Measurements from ENCODE around the gene HCN2.
A peak's percentile ranks its signal among the peaks of the same experiment; 100 is the strongest.
"Not testable (repeated sequence)": the region's sequence is repeated elsewhere in the genome, so short reads cannot be mapped to it uniquely, and the experiment has no call there.

Gene HCN2

GRCh38 chr19:616747-617526, 27.3 kb downstream of the HCN2 start:
- H3K36me3 ChIP-seq, result peaks cover 36 to 64% (median 48%) of the 10 kb centered on the region in 11 experiments
- no peaks in the 10 kb centered on the region for H3K27me3 ChIP-seq
- peaks cover 0 to 53% (median 7%) of the 10 kb centered on the region in 11 experiments; a peak in 10 of 22 replicates for H4K20me1 ChIP-seq
- peaks cover 3 to 15% (median 12%) of the 10 kb centered on the region in 10 experiments; a peak in 19 of 20 replicates for H3K4me1 ChIP-seq
- H3K4me3 ChIP-seq, result no peak overlapping the region
- H3K27ac ChIP-seq, result no peak overlapping the region
- TF ChIP-seq Cebpa-rat (IDR thresholded peaks at IDR 0.05), result no peak
- no peak overlapping the region for H3K9ac ChIP-seq
- no peak overlapping the region for H3K4me2 ChIP-seq
- no peaks in the 10 kb centered on the region for H3K9me3 ChIP-seq (replicated peaks in 1 of 11)

- TF ChIP-seq Cebpa-rat (IDR thresholded peaks at IDR 0.05), result no peak
- H3K4me2 ChIP-seq, result no peak overlapping the region
- H3K36me3 ChIP-seq, result peaks cover 44 to 71% (median 56%) of the 10 kb centered on the region in 11 experiments
- no peaks in the 10 kb centered on the region for H3K9me3 ChIP-seq (replicated peaks in 1 of 11)
- H3K9ac ChIP-seq, result no peak overlapping the region
- H3K27ac ChIP-seq, result no peak overlapping the region
- peaks cover 0 to 61% (median 7%) of the 10 kb centered on the region in 11 experiments; a peak in 14 of 22 replicates for H4K20me1 ChIP-seq
- peaks cover 0 to 15% (median 7%) of the 10 kb centered on the region in 10 experiments; a peak in 14 of 20 replicates for H3K4me1 ChIP-seq
- H3K4me3 ChIP-seq, result no peak overlapping the region
- no peaks in the 10 kb centered on the region for H3K27me3 ChIP-seq
Measured at GRCh38 chr19:617551-618246, 28.0 kb downstream of the HCN2 start.

GRCh38 chr19:618247-618619, 28.6 kb downstream of the HCN2 start:
- H3K27ac ChIP-seq, result no peak overlapping the region
- H3K9ac ChIP-seq, result no peak overlapping the region
- H3K36me3 ChIP-seq, result peaks cover 49 to 71% (median 60%) of the 10 kb centered on the region in 11 experiments
- peaks cover 0 to 15% (median 7%) of the 10 kb centered on the region in 10 experiments; a peak in 15 of 20 replicates for H3K4me1 ChIP-seq
- TF ChIP-seq Cebpa-rat (IDR thresholded peaks at IDR 0.05), result no peak
- H3K4me2 ChIP-seq, result no peak overlapping the region
- no peaks in the 10 kb centered on the region for H3K27me3 ChIP-seq
- peaks cover 0 to 66% (median 12%) of the 10 kb centered on the region in 11 experiments; a peak in 18 of 22 replicates for H4K20me1 ChIP-seq
- no peaks in the 10 kb centered on the region for H3K9me3 ChIP-seq (replicated peaks in 1 of 11)
- H3K4me3 ChIP-seq, result no peak overlapping the region

- Histone ChIP-seq H3K27ac (no peak overlapping the region), H3K9me3 (replicated peaks in 1 of 11) (no peaks in the 10 kb centered on the region), H3K4me3 (no peak overlapping the region), H3K36me3 (peaks cover 54 to 73% (median 64%) of the 10 kb centered on the region in 11 experiments), H3K4me2 (no peak overlapping the region), H3K4me1 (peaks cover 4 to 20% (median 13%) of the 10 kb centered on the region in 10 experiments), H4K20me1 (peaks cover 0 to 72% (median 17%) of the 10 kb centered on the region in 11 experiments; a peak in 19 of 22 replicates), H3K9ac (no peak overlapping the region), H3K27me3 (no peaks in the 10 kb centered on the region)
- no peak for TF ChIP-seq Cebpa-rat (IDR thresholded peaks at IDR 0.05)
Measured at GRCh38 chr19:618674-619285, 29.1 kb downstream of the HCN2 start.

GRCh38 chr19:619286-620002, 29.8 kb downstream of the HCN2 start:
- H3K27me3 ChIP-seq, result no peaks in the 10 kb centered on the region
- H3K4me2 ChIP-seq, result no peak overlapping the region
- no peak overlapping the region for H3K9ac ChIP-seq
- no peak overlapping the region for H3K27ac ChIP-seq
- peaks cover 2 to 79% (median 24%) of the 10 kb centered on the region in 11 experiments; a peak in 20 of 22 replicates for H4K20me1 ChIP-seq
- TF ChIP-seq Cebpa-rat (IDR thresholded peaks at IDR 0.05), result no peak
- H3K9me3 ChIP-seq (replicated peaks in 1 of 11), result no peaks in the 10 kb centered on the region
- no peak overlapping the region for H3K4me3 ChIP-seq
- H3K4me1 ChIP-seq, result peaks cover 10 to 27% (median 19%) of the 10 kb centered on the region in 10 experiments
- peaks cover 56 to 73% (median 63%) of the 10 kb centered on the region in 11 experiments for H3K36me3 ChIP-seq

- H3K9me3 ChIP-seq (replicated peaks in 1 of 11), result no peaks in the 10 kb centered on the region
- H3K4me2 ChIP-seq, result no peak overlapping the region
- TF ChIP-seq Cebpa-rat (IDR thresholded peaks at IDR 0.05), result no peak
- H3K9ac ChIP-seq, result no peak overlapping the region
- peaks cover 7 to 84% (median 29%) of the 10 kb centered on the region in 11 experiments; a peak in 21 of 22 replicates for H4K20me1 ChIP-seq
- H3K27ac ChIP-seq, result no peak overlapping the region
- H3K4me1 ChIP-seq, result peaks cover 19 to 36% (median 28%) of the 10 kb centered on the region in 10 experiments
- no peaks in the 10 kb centered on the region for H3K27me3 ChIP-seq
- H3K4me3 ChIP-seq, result no peak overlapping the region
- H3K36me3 ChIP-seq, result peaks cover 51 to 75% (median 66%) of the 10 kb centered on the region in 11 experiments
Measured at GRCh38 chr19:620166-620862, 30.6 kb downstream of the HCN2 start.

- not testable (repeated sequence) for H3K4me2 ChIP-seq; H3K9me3 ChIP-seq (replicated peaks in 1 of 11)
Measured at GRCh38 chr19:621191-621590, 31.5 kb downstream of the HCN2 start.

GRCh38 chr19:621819-622218, 32.1 kb downstream of the HCN2 start:
- Histone ChIP-seq H4K20me1 (peaks cover 7 to 88% (median 42%) of the 10 kb centered on the region in 11 experiments; a peak in 21 of 22 replicates), H3K4me1 (peaks cover 19 to 49% (median 38%) of the 10 kb centered on the region in 10 experiments), H3K27me3 (no peaks in the 10 kb centered on the region), H3K36me3 (peaks cover 51 to 82% (median 71%) of the 10 kb centered on the region in 11 experiments), H3K27ac (no peak overlapping the region), H3K4me2 (peak overlapping the region in 1 of 11 experiments; percentile 90; a peak in 3 of 22 replicates), H3K4me3 (no peak overlapping the region), H3K9ac (no peak overlapping the region), H3K9me3 (replicated peaks in 1 of 11) (no peaks in the 10 kb centered on the region)
- TF ChIP-seq Cebpa-rat (IDR thresholded peaks at IDR 0.05), result no peak

More at GRCh38 chr19:621191-621590, 31.5 kb downstream of the HCN2 start:
- peaks cover 7 to 88% (median 37%) of the 10 kb centered on the region in 11 experiments; a peak in 21 of 22 replicates for H4K20me1 ChIP-seq
- H3K27me3 ChIP-seq, H3K9ac ChIP-seq, H3K27ac ChIP-seq, H3K4me3 ChIP-seq: not testable (repeated sequence)
- H3K4me1 ChIP-seq, result peaks cover 19 to 44% (median 37%) of the 10 kb centered on the region in 10 experiments
- peaks cover 51 to 82% (median 71%) of the 10 kb centered on the region in 11 experiments for H3K36me3 ChIP-seq
